WERI-Rb-1 (cell line): Measurements from ENCODE around the gene SOX13.
"Not testable (repeated sequence)": the region's sequence is repeated elsewhere in the genome, so short reads cannot be mapped to it uniquely, and the experiment has no call there.

Source experiments
- DNase-seq: peaks from one replicate; pipeline ENCODE4 v3.0.0-alpha.2; 2020
- H3K27ac ChIP-seq: fragments of 250-450 bp; sonication (Bioruptor Pico); 2 replicates; pipeline ENCODE4 v1.5.1; 2020; ENCODE audit warnings: mild to moderate bottlenecking, moderate library complexity
- H3K27me3 ChIP-seq: fragments of 250-450 bp; sonication (Bioruptor Pico); 2 replicates; pipeline ENCODE4 v1.5.1; 2021; ENCODE audit warnings: mild to moderate bottlenecking, low read depth, moderate library complexity; ENCODE audit not compliant: insufficient read depth, severe bottlenecking
- H3K36me3 ChIP-seq: fragments of 250-450 bp; sonication (Bioruptor Pico); 2 replicates; pipeline ENCODE4 v1.5.1; 2020; ENCODE audit warnings: mild to moderate bottlenecking, moderate library complexity
- H3K4me3 ChIP-seq: 2 replicates; pipeline ENCODE4 v1.5.1; 2011; ENCODE audit warnings: low read depth, mild to moderate bottlenecking, control low read depth, low read length
- H3K9me3 ChIP-seq: fragments of 250-450 bp; sonication (Bioruptor Pico); 2 replicates; pipeline ENCODE4 v1.5.1; 2021; ENCODE audit warnings: mild to moderate bottlenecking, moderate library complexity; ENCODE audit not compliant: severe bottlenecking
- CTCF ChIP-seq: IDR thresholded peaks from 2 replicates; pipeline ENCODE4 v1.5.1; 2011; ENCODE audit warnings: low read depth, mild to moderate bottlenecking, control low read depth, inconsistent platforms, low read length

The SOX13 gene

GRCh38 chr1:204042516-204042915, 30.4 kb upstream of the SOX13 start:
- Histone ChIP-seq H3K27ac (no peak overlapping the region), H3K9me3 (peaks cover 8% of the 10 kb centered on the region)
- no peak for TF ChIP-seq CTCF

DNA sequence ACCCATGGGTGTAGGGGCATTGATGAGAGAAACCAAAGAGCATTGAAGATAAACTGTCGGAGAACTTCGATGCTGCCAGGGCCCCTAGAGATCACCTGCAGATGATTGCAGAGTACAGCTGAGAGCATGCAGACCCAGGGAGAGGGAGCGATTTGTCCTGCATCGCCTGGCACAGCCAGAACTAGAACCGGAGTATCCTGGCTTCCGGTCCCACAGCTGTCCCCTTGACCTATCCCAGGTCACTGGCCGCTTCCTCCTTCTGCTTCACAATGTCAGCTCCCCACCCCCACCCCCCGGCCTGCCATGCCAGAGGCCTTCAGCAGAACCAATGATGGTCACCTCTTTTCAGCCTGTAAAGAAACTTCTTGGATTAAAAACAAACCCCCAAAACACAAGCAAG, 29.2 kb upstream of the SOX13 start:
- no peak for DNase-seq
- Histone ChIP-seq H3K27ac (no peak overlapping the region), H3K36me3 (no peaks in the 10 kb centered on the region), H3K27me3 (no peaks in the 10 kb centered on the region), H3K4me3 (no peak overlapping the region), H3K9me3 (peaks cover 8% of the 10 kb centered on the region)
- no peak for TF ChIP-seq CTCF

More at GRCh38 chr1:204042516-204042915, 30.4 kb upstream of the SOX13 start:
- Histone ChIP-seq H3K4me3 (no peak overlapping the region), H3K27me3 (no peaks in the 10 kb centered on the region), H3K36me3 (no peaks in the 10 kb centered on the region)
- DNase-seq: no peak

- Histone ChIP-seq H3K9me3 (peaks cover 8% of the 10 kb centered on the region), H3K4me3 (no peak overlapping the region), H3K27ac (no peak overlapping the region), H3K36me3 (no peaks in the 10 kb centered on the region), H3K27me3 (no peaks in the 10 kb centered on the region)
- TF ChIP-seq CTCF: no peak
- no peak for DNase-seq
Measured at GRCh38 chr1:204044448-204044847, 28.5 kb upstream of the SOX13 start.

DNA sequence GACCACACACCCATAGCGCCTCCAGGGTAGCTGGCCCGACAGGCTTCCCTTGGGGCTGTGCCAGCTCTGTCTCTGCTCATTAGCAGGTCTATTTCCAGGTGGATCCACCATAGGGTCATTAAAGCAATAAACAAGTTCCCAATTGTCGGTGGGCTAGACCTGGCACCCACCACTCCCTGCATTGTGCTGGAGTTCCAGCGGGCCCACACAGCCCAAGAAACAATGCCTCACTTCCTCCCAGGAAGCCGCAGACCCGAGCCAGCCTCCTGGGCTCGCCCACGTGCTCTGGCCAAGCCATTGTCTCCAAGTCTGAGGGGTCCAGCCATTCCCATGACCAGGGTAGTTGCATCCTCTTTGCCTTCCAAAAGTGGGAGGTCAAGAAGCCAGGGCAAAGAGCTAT, 27.5 kb upstream of the SOX13 start:
- Histone ChIP-seq H3K36me3 (no peaks in the 10 kb centered on the region), H3K4me3 (no peak overlapping the region), H3K27me3 (no peaks in the 10 kb centered on the region), H3K27ac (no peak overlapping the region), H3K9me3 (peaks cover 8% of the 10 kb centered on the region)
- TF ChIP-seq CTCF: no peak
- DNase-seq: no peak

DNA sequence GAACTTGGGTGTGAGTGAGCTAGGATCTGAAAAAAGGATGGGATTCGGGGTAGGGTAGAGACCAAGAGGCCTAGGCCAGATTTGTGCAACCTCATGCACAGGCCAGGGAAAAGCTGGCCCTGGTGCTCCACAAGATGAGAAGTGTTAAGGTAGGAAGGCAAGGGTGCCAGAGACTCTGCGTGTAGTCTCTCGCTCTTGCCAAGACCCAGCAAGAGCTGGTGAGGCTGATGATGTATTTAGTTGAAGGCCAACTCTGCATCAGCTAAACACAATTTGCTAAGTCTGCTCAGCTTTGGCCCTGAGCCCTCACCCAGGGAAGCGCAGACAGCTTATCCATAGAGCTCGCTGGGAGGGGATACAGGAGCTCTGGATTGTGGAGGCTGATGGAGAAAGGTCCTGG, 26.6 kb upstream of the SOX13 start:
- DNase-seq: no peak
- Histone ChIP-seq H3K27ac (no peak overlapping the region), H3K36me3 (no peaks in the 10 kb centered on the region), H3K9me3 (peaks cover 8% of the 10 kb centered on the region), H3K4me3 (no peak overlapping the region), H3K27me3 (no peaks in the 10 kb centered on the region)
- no peak for TF ChIP-seq CTCF

GRCh38 chr1:204048796-204049195, 24.1 kb upstream of the SOX13 start:
- not testable (repeated sequence) for DNase-seq, H3K27ac ChIP-seq, H3K9me3 ChIP-seq, H3K4me3 ChIP-seq, H3K27me3 ChIP-seq, H3K36me3 ChIP-seq
